Esophagus squamous epithelium (tissue), 5 donors: Measurements from ENCODE around the gene LIN7A. TPM values are rescaled to one million over a fixed set of nuclear protein-coding genes. Genes with fewer than 3 reads are reported as not detected.

Experiments used
- DNase-seq: peaks from one replicate; lab custom pipeline; 2025; lab: John Stamatoyannopoulos, UW
- H3K27ac ChIP-seq, 4 donors: fragments of 200-600 bp; sonication (generic); one replicate each; pipeline ENCODE4 v1.5.1; 2016 to 2019; ENCODE audit warnings: mild to moderate bottlenecking in 1 of 4
- H3K27me3 ChIP-seq, 4 donors: fragments of 200-600 bp; sonication (generic); 1 replicate in 3 of 4; 2 replicates in 1 of 4; pipeline versions ENCODE4 v1.5.1 to v1.6.0; 2017 to 2021; ENCODE audit warnings: antibody characterized with exemption in 1 of 4
- H3K36me3 ChIP-seq, 3 donors: fragments of 200-600 bp; sonication (generic); one replicate each; pipeline ENCODE4 v1.5.1; 2016 to 2019
- H3K4me1 ChIP-seq, 3 donors: fragments of 200-600 bp; sonication (generic); one replicate each; pipeline ENCODE4 v1.5.1; 2017 to 2019
- H3K4me3 ChIP-seq, 4 donors: fragments of 200-600 bp; sonication (generic); 1 replicate in 3 of 4; 2 replicates in 1 of 4; pipeline ENCODE4 v1.5.1; 2016 to 2019; ENCODE audit warnings: mild to moderate bottlenecking in 2 of 4, moderate library complexity in 1 of 4
- H3K9me3 ChIP-seq, 3 donors: fragments of 200-600 bp; sonication (generic); one replicate each; pipeline ENCODE4 v1.5.1; 2016 to 2019
- POLR2A ChIP-seq, 4 donors: fragments of 450-650 bp; IDR thresholded peaks; one replicate each; pipeline ENCODE4 v1.6.1; 2017; ENCODE audit warnings: antibody characterized with exemption in 4 of 4, mild to moderate bottlenecking in 4 of 4, moderate library complexity in 3 of 4
- WGBS, 2 donors: methylation state at CpG; one replicate each; pipeline ENCODE4 v1.1.5; 2018; 5-methylcytosine and 5-hydroxymethylcytosine counted together
- intact Hi-C: fragments of 100-400 bp; cut with DNase I; formaldehyde crosslinking; loops from one replicate; pipeline ENCODE4 v1.15.0; 2022
- total RNA-seq, 4 donors: library from RNA; depleted of rRNA; stranded (reverse); fragments of >200 nt; gene quantifications; one replicate each; pipeline ENCODE4 v1.1.0, GENCODE V29; 2016
- TF ChIP-seq, protein P1 (sequence below), 6 experiments: fragments of 450-650 bp in 4 of 6; fragments of 200-600 bp in 2 of 6; sonication (generic) in 2 of 6; IDR thresholded peaks; one replicate each; pipeline ENCODE4 v1.5.1; 2016 to 2019; ENCODE audit warnings: antibody characterized with exemption in 6 of 6, mild to moderate bottlenecking in 4 of 6, moderate library complexity in 4 of 6
- donor health status: DM: yes; HTN: yes; CAD: no.

LIN7A gene
- total RNA-seq, 4 donors from 2014 or later, result 0.49 to 2.7 (median 0.74) TPM

DNA sequence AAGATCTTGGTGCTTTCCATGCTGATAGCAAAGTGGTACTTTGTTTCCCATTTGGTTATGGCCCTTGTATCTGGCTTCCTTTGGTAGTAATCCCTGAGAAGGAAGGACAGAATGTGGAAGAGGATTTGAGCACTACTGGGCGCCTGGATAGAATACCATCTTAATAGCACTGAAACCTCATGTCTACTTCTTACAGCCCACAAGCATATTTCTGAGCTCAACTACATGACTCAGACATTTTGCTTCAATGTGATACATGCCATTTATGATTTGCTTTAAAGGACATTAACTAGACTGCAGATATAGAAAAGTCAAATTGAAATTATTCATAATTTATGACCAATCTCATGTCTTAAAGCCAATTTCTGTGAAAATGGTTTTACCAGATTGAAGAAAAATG is 80.4 kb downstream of the LIN7A start:
- Histone ChIP-seq H3K27me3 (no peaks in the 10 kb centered on the region), H3K27ac (no peak overlapping the region), H3K36me3 (no peaks in the 10 kb centered on the region), H3K4me1 (no peaks in the 10 kb centered on the region), H3K9me3 (no peaks in the 10 kb centered on the region), H3K4me3 (no peak overlapping the region)
- DNase-seq, result no peak
- 76 to 79% methylated on average over 1 of the region's 1 CpG for WGBS, 2 donors
- TF ChIP-seq POLR2A (IDR thresholded peaks at IDR 0.05), result no peak
- TF ChIP-seq, protein P1, sequence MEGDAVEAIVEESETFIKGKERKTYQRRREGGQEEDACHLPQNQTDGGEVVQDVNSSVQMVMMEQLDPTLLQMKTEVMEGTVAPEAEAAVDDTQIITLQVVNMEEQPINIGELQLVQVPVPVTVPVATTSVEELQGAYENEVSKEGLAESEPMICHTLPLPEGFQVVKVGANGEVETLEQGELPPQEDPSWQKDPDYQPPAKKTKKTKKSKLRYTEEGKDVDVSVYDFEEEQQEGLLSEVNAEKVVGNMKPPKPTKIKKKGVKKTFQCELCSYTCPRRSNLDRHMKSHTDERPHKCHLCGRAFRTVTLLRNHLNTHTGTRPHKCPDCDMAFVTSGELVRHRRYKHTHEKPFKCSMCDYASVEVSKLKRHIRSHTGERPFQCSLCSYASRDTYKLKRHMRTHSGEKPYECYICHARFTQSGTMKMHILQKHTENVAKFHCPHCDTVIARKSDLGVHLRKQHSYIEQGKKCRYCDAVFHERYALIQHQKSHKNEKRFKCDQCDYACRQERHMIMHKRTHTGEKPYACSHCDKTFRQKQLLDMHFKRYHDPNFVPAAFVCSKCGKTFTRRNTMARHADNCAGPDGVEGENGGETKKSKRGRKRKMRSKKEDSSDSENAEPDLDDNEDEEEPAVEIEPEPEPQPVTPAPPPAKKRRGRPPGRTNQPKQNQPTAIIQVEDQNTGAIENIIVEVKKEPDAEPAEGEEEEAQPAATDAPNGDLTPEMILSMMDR (IDR thresholded peaks at IDR 0.05), result no peak
- intact Hi-C loops, result no loop called here

DNA sequence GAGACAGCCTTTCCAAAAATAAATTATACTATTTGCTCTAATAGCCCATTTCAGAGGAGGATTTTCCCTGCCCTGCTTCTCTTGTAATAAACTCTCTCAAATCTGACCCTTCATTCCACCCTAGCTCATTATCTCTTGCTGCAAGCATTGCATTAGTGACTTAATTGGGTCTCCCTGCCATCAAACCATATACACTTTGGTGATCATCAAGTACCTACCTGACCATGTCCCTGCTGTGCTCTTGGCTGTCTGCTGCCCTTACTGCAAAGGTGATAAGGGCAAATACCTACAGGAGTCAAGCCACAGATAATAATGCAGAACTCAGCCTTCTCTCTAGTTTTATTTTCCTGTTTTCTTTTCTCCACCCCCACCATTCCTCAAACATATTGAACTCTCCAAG is 88.4 kb downstream of the LIN7A start:
- Histone ChIP-seq H3K27me3 (no peaks in the 10 kb centered on the region), H3K4me3 (no peak overlapping the region), H3K27ac (no peak overlapping the region), H3K9me3 (no peaks in the 10 kb centered on the region), H3K36me3 (no peaks in the 10 kb centered on the region), H3K4me1 (no peaks in the 10 kb centered on the region)
- no peak for DNase-seq
- intact Hi-C loops, result no loop called here
- no peak for TF ChIP-seq POLR2A (IDR thresholded peaks at IDR 0.05)
- TF ChIP-seq, protein P1 (IDR thresholded peaks at IDR 0.05), result no peak

DNA sequence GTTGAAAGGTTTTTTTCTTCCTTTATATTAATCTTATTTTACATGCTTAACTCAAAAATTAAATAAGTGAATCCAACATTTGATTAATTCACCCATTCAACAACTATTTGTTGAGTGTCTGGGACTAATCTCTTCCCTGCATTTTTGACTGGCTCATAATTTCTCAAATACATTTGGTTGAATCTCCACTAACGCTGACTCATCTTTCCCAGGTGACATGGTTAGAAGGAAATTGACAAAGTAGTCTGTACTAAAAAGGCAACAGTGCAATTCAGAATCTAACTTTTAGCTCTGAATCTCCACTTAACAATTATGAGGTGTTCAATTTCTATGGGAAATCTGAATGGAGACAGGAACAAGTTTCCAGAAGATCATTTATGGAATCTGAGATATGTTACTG is 88.9 kb downstream of the LIN7A start:
- no peak for DNase-seq
- Histone ChIP-seq H3K4me3 (no peak overlapping the region), H3K27ac (no peak overlapping the region), H3K4me1 (no peaks in the 10 kb centered on the region), H3K36me3 (no peaks in the 10 kb centered on the region), H3K9me3 (no peaks in the 10 kb centered on the region), H3K27me3 (no peaks in the 10 kb centered on the region)
- 46 to 52% methylated on average over 1 of the region's 1 CpG for WGBS, 2 donors
- intact Hi-C loops, result no loop called here
- TF ChIP-seq, protein P1 (IDR thresholded peaks at IDR 0.05), result no peak
- TF ChIP-seq POLR2A (IDR thresholded peaks at IDR 0.05), result no peak

DNA sequence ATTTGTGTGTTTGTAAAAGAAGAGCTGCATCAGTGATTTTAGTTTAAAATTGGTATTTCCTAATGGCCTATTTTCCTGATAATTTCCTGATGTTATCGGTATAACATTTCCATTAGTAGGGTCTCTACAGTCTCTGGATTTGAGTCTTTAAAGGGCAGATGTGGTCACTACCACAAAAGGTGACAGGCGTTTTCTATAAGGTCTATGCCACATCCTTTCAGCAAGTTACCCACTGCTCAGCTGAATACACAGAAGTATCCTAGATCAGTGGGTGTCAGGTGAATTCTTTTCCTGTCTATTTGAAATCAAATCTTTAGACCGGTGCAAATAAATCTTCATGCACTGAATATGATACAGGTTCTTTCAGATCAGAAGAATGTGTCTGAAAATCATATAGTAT is 90.2 kb downstream of the LIN7A start:
- 68 to 73% methylated on average over 3 of the region's 3 CpGs for WGBS, 2 donors
- no peak overlapping the region for H3K27ac ChIP-seq
- H3K4me1 ChIP-seq, result no peaks in the 10 kb centered on the region
- intact Hi-C loops, result no loop called here
- no peaks in the 10 kb centered on the region for H3K9me3 ChIP-seq
- H3K36me3 ChIP-seq, result no peaks in the 10 kb centered on the region
- no peak for TF ChIP-seq POLR2A (IDR thresholded peaks at IDR 0.05)
- TF ChIP-seq, protein P1 (IDR thresholded peaks at IDR 0.05), result no peak
- H3K4me3 ChIP-seq, result no peak overlapping the region
- DNase-seq, result no peak
- H3K27me3 ChIP-seq, result no peaks in the 10 kb centered on the region

DNA sequence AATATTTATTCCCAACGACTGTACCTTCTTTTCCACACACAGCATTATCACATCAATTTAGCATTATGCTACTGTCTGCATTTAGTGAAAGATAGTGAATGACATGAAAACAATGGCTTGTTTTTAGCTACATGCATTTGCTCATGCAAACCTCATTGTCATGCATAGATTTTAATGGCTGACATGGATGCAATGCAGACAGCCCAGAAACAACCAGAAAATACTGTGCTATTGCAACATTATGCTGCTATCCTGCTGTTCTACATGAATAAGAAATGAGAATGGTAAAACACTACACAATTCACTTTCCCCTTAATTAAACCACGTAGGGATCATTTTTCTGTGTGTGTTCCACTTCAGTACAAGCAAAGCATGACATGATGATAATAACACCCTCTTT is 90.8 kb downstream of the LIN7A start:
- no peaks in the 10 kb centered on the region for H3K4me1 ChIP-seq
- WGBS, 2 donors, result 34 to 36% methylated on average over 2 of the region's 2 CpGs
- DNase-seq, result no peak
- no peak overlapping the region for H3K27ac ChIP-seq
- intact Hi-C loops, result no loop called here
- H3K36me3 ChIP-seq, result no peaks in the 10 kb centered on the region
- H3K4me3 ChIP-seq, result no peak overlapping the region
- no peak for TF ChIP-seq POLR2A (IDR thresholded peaks at IDR 0.05)
- TF ChIP-seq, protein P1 (IDR thresholded peaks at IDR 0.05), result no peak
- no peaks in the 10 kb centered on the region for H3K27me3 ChIP-seq
- H3K9me3 ChIP-seq, result no peaks in the 10 kb centered on the region
